ENCODE measurements around the gene WNT2.
"Not testable (repeated sequence)": the region's sequence is repeated elsewhere in the genome, so short reads cannot be mapped to it uniquely, and the experiment has no call there.

DNA sequence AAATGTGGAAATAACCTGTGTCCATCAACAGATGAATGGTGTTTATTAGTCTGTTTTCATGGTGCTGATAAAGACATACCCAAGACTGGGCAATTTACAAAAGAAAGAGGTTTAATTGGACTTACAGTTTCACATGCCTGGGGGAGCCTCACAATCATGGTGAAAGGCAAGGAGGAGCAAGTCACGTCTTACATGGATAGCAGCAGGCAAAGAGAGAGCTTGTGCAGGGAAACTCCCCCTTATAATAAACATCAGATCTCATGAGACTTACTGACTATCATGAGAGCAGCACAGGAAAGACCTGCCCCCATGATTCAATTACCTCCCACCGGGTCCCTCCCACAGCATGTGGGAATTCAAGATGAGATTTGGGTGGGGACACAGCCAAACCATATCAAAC is 77.2 kb downstream of the WNT2 start:
- TF ChIP-seq, protein P1, sequence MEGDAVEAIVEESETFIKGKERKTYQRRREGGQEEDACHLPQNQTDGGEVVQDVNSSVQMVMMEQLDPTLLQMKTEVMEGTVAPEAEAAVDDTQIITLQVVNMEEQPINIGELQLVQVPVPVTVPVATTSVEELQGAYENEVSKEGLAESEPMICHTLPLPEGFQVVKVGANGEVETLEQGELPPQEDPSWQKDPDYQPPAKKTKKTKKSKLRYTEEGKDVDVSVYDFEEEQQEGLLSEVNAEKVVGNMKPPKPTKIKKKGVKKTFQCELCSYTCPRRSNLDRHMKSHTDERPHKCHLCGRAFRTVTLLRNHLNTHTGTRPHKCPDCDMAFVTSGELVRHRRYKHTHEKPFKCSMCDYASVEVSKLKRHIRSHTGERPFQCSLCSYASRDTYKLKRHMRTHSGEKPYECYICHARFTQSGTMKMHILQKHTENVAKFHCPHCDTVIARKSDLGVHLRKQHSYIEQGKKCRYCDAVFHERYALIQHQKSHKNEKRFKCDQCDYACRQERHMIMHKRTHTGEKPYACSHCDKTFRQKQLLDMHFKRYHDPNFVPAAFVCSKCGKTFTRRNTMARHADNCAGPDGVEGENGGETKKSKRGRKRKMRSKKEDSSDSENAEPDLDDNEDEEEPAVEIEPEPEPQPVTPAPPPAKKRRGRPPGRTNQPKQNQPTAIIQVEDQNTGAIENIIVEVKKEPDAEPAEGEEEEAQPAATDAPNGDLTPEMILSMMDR (IDR thresholded peaks at IDR 0.05) = not testable (repeated sequence)
- TF ChIP-seq EZH2 (IDR thresholded peaks at IDR 0.05; ENCODE audit: borderline replicate concordance, insufficient read depth, low read depth, low read length, poor library complexity, severe bottlenecking) = not testable (repeated sequence)
